ENCODE results near the gene ATR. TPM values are rescaled to one million over a fixed set of nuclear protein-coding genes. Genes with fewer than 3 reads are reported as not detected.
"Not testable (repeated sequence)": the region's sequence is repeated elsewhere in the genome, so short reads cannot be mapped to it uniquely, and the experiment has no call there.

ATR gene
- total and polyA plus RNA-seq, 9 of the 15 experiments (the other 6 are each of a cell fraction or from before 2014, with no cell fraction given): 18.0 to 37.8 (median 23.2) TPM

DNA sequence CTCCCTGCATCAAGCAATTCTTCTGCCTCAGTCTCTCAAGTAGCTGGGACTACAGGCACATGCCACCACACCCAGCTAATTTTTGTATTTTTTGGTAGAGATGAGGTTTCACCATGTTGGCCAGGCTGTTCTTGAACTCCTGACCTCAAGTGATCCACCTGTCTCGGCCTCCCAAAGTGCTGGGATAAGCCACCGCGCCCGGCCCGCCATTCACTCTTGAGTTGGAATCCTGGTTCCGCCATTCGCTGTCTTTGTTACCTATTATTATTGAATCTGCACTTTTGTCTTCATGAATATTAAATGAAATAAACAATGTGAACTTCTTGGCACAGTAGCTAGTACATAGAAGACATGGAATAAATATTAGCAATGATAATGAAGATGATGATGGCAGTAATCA lies 13.7 kb upstream of the ATR start:
- H4K20me1 ChIP-seq (replicated peaks; ENCODE audit: control insufficient read depth, insufficient read depth, low read length); H3K9ac ChIP-seq (ENCODE audit: insufficient read depth in 1 of 2, low read depth in 2 of 2, low read length in 2 of 2); DNase-seq (ENCODE audit: extremely low read depth in 1 of 4, low spot score in 3 of 4); H2AFZ ChIP-seq (ENCODE audit: low read depth, low read length); H3K4me2 ChIP-seq (ENCODE audit: insufficient read depth, low read length); H3K4me3 ChIP-seq; intact Hi-C loops (cut with micrococcal nuclease); H3K36me3 ChIP-seq (ENCODE audit: control insufficient read depth, insufficient read depth, low read length); H3K4me1 ChIP-seq (replicated peaks in 1 of 2; ENCODE audit: control insufficient read depth in 2 of 2, insufficient read depth in 2 of 2, low read length in 2 of 2); H3K27ac ChIP-seq (ENCODE audit: extremely low read depth, low read depth, low read length); ATAC-seq; H3K9me1 ChIP-seq (ENCODE audit: control insufficient read depth, insufficient read depth, low read length); BruUV-seq (replicated peaks); FAIRE-seq; H3K27me3 ChIP-seq (ENCODE audit: control insufficient read depth in 2 of 2, insufficient read depth in 2 of 2, low read length in 2 of 2); H3K9me3 ChIP-seq (replicated peaks; ENCODE audit: control insufficient read depth, insufficient read depth, low read depth, low read length): not testable (repeated sequence)
- H3K79me2 ChIP-seq (ENCODE audit: control insufficient read depth, insufficient read depth, low read length): peaks cover 10% of the 10 kb centered on the region
- ChIA-PET POLR2A (interaction anchor here (0.6 to 1.9 kb wide), 3 partner anchors 11 to 561 kb away, joined by 3 read pairs; no protein-coding TSS in a partner anchor), CTCF (ENCODE audit: low intra/inter-chr PET ratio) (interaction anchor here (0.5 kb wide), 1 partner anchor 44 kb away, joined by 3 read pairs; no protein-coding TSS in a partner anchor)
- WGBS (ENCODE audit: insufficient coverage, low coverage, missing lambda C conversion rate): 82% methylated on average over 7 of the region's 7 CpGs
- in situ Hi-C loops (cut with MboI): loop anchor here (10.0 kb wide), 1 partner anchor 233 kb away; no protein-coding TSS in a partner anchor

DNA sequence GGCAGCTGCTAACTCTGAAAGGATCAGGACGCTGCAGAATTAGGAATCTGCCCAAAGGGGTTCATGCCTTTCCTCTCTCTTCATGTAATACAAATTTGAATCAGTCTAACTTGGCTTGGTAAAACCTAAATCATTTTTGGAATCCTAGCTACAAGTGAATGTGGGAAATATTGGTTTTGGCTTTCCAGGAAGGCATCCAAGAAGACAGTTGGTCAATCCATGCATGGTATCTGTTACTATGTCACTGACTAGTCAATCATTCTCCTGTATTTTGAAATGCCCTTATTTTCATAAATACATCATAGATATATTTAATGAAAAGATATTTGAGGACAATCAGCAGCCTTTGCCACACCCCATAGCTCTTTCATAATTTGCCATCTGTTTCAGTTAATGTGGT lies 10.2 kb upstream of the ATR start:
- 24% methylated on average over 1 of the region's 1 CpG for WGBS (ENCODE audit: insufficient coverage, low coverage, missing lambda C conversion rate)
- in situ Hi-C loops (cut with MboI): loop anchor here (5.0 to 10.0 kb wide), 2 partner anchors 316 to 404 kb away; no protein-coding TSS in a partner anchor
- ATAC-seq: no peak
- no peaks in the 10 kb centered on the region for H3K4me1 ChIP-seq (replicated peaks in 1 of 2; ENCODE audit: control insufficient read depth in 2 of 2, insufficient read depth in 2 of 2, low read length in 2 of 2)
- H4K20me1 ChIP-seq (replicated peaks; ENCODE audit: control insufficient read depth, insufficient read depth, low read length): no peaks in the 10 kb centered on the region
- ChIA-PET CTCF (ENCODE audit: low intra/inter-chr PET ratio) (interaction anchor here (2.7 to 3.4 kb wide), 2 partner anchors 316 to 405 kb away, joined by 13 to 20 read pairs; no protein-coding TSS in a partner anchor), POLR2A (interaction anchor here (1.3 to 2.9 kb wide), 4 partner anchors 9 to 410 kb away, joined by 3 to 20 read pairs (median 6); partner anchors contain the start of gene ATR)
- H3K4me2 ChIP-seq (ENCODE audit: insufficient read depth, low read length): no peak overlapping the region
- no peaks in the 10 kb centered on the region for H3K27me3 ChIP-seq (ENCODE audit: control insufficient read depth in 2 of 2, insufficient read depth in 2 of 2, low read length in 2 of 2)
- no peak overlapping the region for H2AFZ ChIP-seq (ENCODE audit: low read depth, low read length)
- BruUV-seq (replicated peaks): no TSS peak
- DNase-seq (ENCODE audit: extremely low read depth in 1 of 4, low spot score in 3 of 4): no peak
- H3K9me1 ChIP-seq (ENCODE audit: control insufficient read depth, insufficient read depth, low read length): no peaks in the 10 kb centered on the region
- H3K4me3 ChIP-seq: no peak overlapping the region
- no peaks in the 10 kb centered on the region for H3K79me2 ChIP-seq (ENCODE audit: control insufficient read depth, insufficient read depth, low read length)
- FAIRE-seq: no peak
- no peak overlapping the region for H3K9ac ChIP-seq (ENCODE audit: insufficient read depth in 1 of 2, low read depth in 2 of 2, low read length in 2 of 2)
- H3K36me3 ChIP-seq (ENCODE audit: control insufficient read depth, insufficient read depth, low read length): no peaks in the 10 kb centered on the region
- no peaks in the 10 kb centered on the region for H3K9me3 ChIP-seq (replicated peaks; ENCODE audit: control insufficient read depth, insufficient read depth, low read depth, low read length)
- intact Hi-C loops (cut with micrococcal nuclease): loop anchor here (1.0 kb wide), 1 partner anchor 92 kb away; no protein-coding TSS in a partner anchor
- no peak overlapping the region for H3K27ac ChIP-seq (ENCODE audit: extremely low read depth, low read depth, low read length)
- TF ChIP-seq NFE2L1 (tag; IDR thresholded peaks at IDR 0.05; ENCODE audit: borderline replicate concordance, low read depth) (no peak), RAD21 (CRISPR knock-in tag; conservative IDR thresholded peaks at IDR 0.05 in 1 of 2, IDR thresholded peaks at IDR 0.05 in 1 of 2) (no peak), PRPF4 (IDR thresholded peaks at IDR 0.05; ENCODE audit: insufficient read depth, low read depth, low read length, poor library complexity, severe bottlenecking) (no peak), ZNF224 (CRISPR knock-in tag; IDR thresholded peaks at IDR 0.05) (no peak), ZNF778 (CRISPR knock-in tag; IDR thresholded peaks at IDR 0.05) (no peak), TSC22D4 (tag; IDR thresholded peaks at IDR 0.05) (no peak), NFATC3 (IDR thresholded peaks at IDR 0.05) (no peak), BDP1 (IDR thresholded peaks at IDR 0.05; ENCODE audit: insufficient read depth, insufficient read length) (no peak)
- TF ChIP-seq, protein P1, sequence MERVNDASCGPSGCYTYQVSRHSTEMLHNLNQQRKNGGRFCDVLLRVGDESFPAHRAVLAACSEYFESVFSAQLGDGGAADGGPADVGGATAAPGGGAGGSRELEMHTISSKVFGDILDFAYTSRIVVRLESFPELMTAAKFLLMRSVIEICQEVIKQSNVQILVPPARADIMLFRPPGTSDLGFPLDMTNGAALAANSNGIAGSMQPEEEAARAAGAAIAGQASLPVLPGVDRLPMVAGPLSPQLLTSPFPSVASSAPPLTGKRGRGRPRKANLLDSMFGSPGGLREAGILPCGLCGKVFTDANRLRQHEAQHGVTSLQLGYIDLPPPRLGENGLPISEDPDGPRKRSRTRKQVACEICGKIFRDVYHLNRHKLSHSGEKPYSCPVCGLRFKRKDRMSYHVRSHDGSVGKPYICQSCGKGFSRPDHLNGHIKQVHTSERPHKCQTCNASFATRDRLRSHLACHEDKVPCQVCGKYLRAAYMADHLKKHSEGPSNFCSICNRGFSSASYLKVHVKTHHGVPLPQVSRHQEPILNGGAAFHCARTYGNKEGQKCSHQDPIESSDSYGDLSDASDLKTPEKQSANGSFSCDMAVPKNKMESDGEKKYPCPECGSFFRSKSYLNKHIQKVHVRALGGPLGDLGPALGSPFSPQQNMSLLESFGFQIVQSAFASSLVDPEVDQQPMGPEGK (CRISPR knock-in tag; IDR thresholded peaks at IDR 0.05; ENCODE audit: borderline replicate concordance): no peak
- TF ChIP-seq, protein P2, sequence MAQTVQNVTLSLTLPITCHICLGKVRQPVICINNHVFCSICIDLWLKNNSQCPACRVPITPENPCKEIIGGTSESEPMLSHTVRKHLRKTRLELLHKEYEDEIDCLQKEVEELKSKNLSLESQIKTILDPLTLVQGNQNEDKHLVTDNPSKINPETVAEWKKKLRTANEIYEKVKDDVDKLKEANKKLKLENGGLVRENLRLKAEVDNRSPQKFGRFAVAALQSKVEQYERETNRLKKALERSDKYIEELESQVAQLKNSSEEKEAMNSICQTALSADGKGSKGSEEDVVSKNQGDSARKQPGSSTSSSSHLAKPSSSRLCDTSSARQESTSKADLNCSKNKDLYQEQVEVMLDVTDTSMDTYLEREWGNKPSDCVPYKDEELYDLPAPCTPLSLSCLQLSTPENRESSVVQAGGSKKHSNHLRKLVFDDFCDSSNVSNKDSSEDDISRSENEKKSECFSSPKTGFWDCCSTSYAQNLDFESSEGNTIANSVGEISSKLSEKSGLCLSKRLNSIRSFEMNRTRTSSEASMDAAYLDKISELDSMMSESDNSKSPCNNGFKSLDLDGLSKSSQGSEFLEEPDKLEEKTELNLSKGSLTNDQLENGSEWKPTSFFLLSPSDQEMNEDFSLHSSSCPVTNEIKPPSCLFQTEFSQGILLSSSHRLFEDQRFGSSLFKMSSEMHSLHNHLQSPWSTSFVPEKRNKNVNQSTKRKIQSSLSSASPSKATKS (CRISPR knock-in tag; IDR thresholded peaks at IDR 0.05): no peak
- TF ChIP-seq, protein P3, sequence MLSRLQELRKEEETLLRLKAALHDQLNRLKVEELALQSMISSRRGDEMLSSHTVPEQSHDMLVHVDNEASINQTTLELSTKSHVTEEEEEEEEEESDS (CRISPR knock-in tag; IDR thresholded peaks at IDR 0.05): no peak
